Heart left ventricle (tissue), 13 donors: ENCODE results near the gene MAN2A1.
"Not testable (repeated sequence)": the region's sequence is repeated elsewhere in the genome, so short reads cannot be mapped to it uniquely, and the experiment has no call there.

Experiments used
- POLR2A ChIP-seq, 2 donors: fragments of 450-650 bp; IDR thresholded peaks; one replicate each; pipeline ENCODE4 v1.6.1; 2017; ENCODE audit warnings: antibody characterized with exemption in 2 of 2, mild to moderate bottlenecking in 2 of 2, moderate library complexity in 2 of 2
- TF ChIP-seq, protein P1 (sequence below), 12 donors: fragments of 200-600 bp; sonication (generic) in 4 of 12; IDR thresholded peaks; one replicate each; pipeline versions ENCODE4 v1.5.0 to v1.8.0; 2018 to 2022; ENCODE audit warnings: antibody characterized with exemption in 12 of 12, mild to moderate bottlenecking in 5 of 12
- donor health status: ischemic (EF 13 %, LVEDD 7.1; RV severe dilation, severe dysfunction).
- donor health status: DM: no; HTN: yes; CAD: no.
- donor health status: DM: no; HTN: no; CAD: no.
- donor health status: ischemic (EF 25% LVEDD 6.9; RV normal size, moderate dysfunction).
- donor health status: ischemic (EF 25% LVEDD 5.7; RV mildly dilated, moderate dysfunction).
- donor health status: ischemic (EF 35%, LVEDD 5.7; RV mildly dilated, moderate dysfunction).
- donor health status: nonischemic (EF 11% LVEDD 7.7; RV severe dilation, severe dysfunction).
- donor health status: DM: yes; HTN: yes; CAD: no.
- donor health status: PGD.
- donor health status: ischemic (EF 29% LVEDD 5.4; RV normal size, mild dysfunction).
- donor health status: nonischemic (EF 23%, LVEDD 6.1; RV moderate dilation, normal function).

DNA sequence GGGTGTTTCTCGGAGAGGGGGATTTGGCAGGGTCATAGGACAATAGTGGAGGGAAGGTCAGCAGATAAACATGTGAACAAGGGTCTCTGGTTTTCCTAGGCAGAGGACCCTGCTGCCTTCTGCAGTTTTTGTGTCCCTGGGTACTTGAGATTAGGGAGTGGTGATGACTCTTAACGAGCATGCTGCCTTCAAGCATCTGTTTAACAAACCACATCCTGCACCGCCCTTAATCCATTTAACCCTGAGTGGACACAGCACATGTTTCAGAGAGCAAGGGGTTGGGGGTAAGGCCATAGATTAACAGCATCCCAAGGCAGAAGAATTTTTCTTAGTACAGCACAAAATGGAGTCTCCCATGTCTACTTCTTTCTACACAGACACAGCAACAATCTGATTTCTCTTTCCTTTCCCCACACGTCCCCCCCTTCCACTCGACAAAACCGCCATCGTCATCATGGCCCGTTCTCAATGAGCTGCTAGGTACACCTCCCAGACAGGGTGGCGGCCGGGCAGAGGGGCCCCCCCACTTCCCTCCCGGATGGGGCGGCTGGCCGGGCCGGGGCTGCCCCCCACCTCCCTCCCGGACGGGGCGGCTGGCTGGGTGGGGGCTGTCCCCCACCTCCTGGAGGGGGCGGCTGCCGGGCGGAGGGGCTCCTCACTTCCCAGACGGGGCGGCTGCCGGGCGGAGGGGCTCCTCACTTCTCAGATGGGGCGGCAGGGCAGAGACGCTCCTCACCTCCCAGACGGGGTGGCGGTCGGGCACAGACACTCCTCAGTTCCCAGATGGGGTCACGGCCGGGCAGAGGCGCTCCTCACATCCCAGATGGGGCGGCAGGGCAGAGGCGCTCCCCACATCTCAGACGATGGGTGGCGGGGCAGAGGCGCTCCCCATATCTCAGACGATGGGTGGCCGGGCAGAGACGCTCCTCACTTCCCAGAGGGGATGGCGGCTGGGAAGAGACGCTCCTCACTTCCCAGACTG, 142.8 kb downstream of the MAN2A1 start:
- TF ChIP-seq, protein P1, sequence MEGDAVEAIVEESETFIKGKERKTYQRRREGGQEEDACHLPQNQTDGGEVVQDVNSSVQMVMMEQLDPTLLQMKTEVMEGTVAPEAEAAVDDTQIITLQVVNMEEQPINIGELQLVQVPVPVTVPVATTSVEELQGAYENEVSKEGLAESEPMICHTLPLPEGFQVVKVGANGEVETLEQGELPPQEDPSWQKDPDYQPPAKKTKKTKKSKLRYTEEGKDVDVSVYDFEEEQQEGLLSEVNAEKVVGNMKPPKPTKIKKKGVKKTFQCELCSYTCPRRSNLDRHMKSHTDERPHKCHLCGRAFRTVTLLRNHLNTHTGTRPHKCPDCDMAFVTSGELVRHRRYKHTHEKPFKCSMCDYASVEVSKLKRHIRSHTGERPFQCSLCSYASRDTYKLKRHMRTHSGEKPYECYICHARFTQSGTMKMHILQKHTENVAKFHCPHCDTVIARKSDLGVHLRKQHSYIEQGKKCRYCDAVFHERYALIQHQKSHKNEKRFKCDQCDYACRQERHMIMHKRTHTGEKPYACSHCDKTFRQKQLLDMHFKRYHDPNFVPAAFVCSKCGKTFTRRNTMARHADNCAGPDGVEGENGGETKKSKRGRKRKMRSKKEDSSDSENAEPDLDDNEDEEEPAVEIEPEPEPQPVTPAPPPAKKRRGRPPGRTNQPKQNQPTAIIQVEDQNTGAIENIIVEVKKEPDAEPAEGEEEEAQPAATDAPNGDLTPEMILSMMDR (IDR thresholded peaks at IDR 0.05), result not testable (repeated sequence)
- not testable (repeated sequence) for TF ChIP-seq POLR2A (IDR thresholded peaks at IDR 0.05)
